Activated CD8-positive, alpha-beta memory T cell treated with anti-CD3 and anti-CD28 coated beads, Interleukin-2, amount 50 U/mL, for 1 hour (primary cell): ENCODE data around the gene CHD9.
"Not testable (repeated sequence)": the region's sequence is repeated elsewhere in the genome, so short reads cannot be mapped to it uniquely, and the experiment has no call there.

ENCODE experiments used
- DNase-seq: peaks from one replicate; pipeline ENCODE4 v3.0.0-alpha.2; 2020; ENCODE audit errors: extremely low read depth

CHD9 gene

GRCh38 chr16:53045341-53046220 is 9.2 kb upstream of the CHD9 start:
- no peak for DNase-seq

GRCh38 chr16:53047515-53047914 is 7.3 kb upstream of the CHD9 start:
- not testable (repeated sequence) for DNase-seq

- no peak for DNase-seq
Observed at GRCh38 chr16:53048139-53048915, 6.5 kb upstream of the CHD9 start.

GRCh38 chr16:53051255-53051654 is 3.5 kb upstream of the CHD9 start:
- not testable (repeated sequence) for DNase-seq

- no peak for DNase-seq
Observed at GRCh38 chr16:53052519-53053501, 2.0 kb upstream of the CHD9 start, which contains the start of gene CHD9NB. Gene CHD9NB (minus strand): TSS chr16:53052897. CDS start chr16:53044158, 8,739 bp downstream.

GRCh38 chr16:53053967-53054669 is 673 bp upstream of the CHD9 start:
- no peak for DNase-seq

- DNase-seq = no peak
Observed at GRCh38 chr16:53055541-53056391, 975 bp downstream of the CHD9 start.

- no peak for DNase-seq
Observed at GRCh38 chr16:53056392-53056881, 1.6 kb downstream of the CHD9 start.

GRCh38 chr16:53057658-53058057 is 2.9 kb downstream of the CHD9 start:
- no peak for DNase-seq

- no peak for DNase-seq
Observed at GRCh38 chr16:53058441-53058840, 3.6 kb downstream of the CHD9 start.

- DNase-seq = no peak
Observed at GRCh38 chr16:53058882-53059281, 4.1 kb downstream of the CHD9 start.

GRCh38 chr16:53059672-53060071 is 4.9 kb downstream of the CHD9 start:
- DNase-seq = no peak

GRCh38 chr16:53061256-53061655 is 6.5 kb downstream of the CHD9 start:
- DNase-seq = no peak

- no peak for DNase-seq
Observed at GRCh38 chr16:53061701-53062159, 6.9 kb downstream of the CHD9 start.

GRCh38 chr16:53064081-53064578 is 9.3 kb downstream of the CHD9 start:
- DNase-seq = no peak

- DNase-seq = no peak
Observed at GRCh38 chr16:53065461-53066061, 10.8 kb downstream of the CHD9 start.

- no peak for DNase-seq
Observed at GRCh38 chr16:53067675-53068074, 12.9 kb downstream of the CHD9 start.

- DNase-seq = no peak
Observed at GRCh38 chr16:53068423-53068833, 13.6 kb downstream of the CHD9 start.

- DNase-seq = no peak
Observed at GRCh38 chr16:53069772-53070171, 15.0 kb downstream of the CHD9 start.
